ENCODE results near the gene PADI6. TPM values are rescaled to one million over a fixed set of nuclear protein-coding genes. Genes with fewer than 3 reads are reported as not detected.
A peak's percentile ranks its signal among the peaks of the same experiment; 100 is the strongest.

The PADI6 gene
- total and polyA plus RNA-seq, 9 of the 15 experiments (the other 6 are each of a cell fraction or from before 2014, with no cell fraction given), result not detected

- TF ChIP-seq MTA1 (IDR thresholded peaks at IDR 0.05; ENCODE audit: borderline replicate concordance) (no peak), RBFOX2 (IDR thresholded peaks at IDR 0.05; ENCODE audit: low read depth, low read length) (0 out of 2 replicates have a peak, but pooled peaks have one; percentile 9), NR2C1 (IDR thresholded peaks at IDR 0.05) (0 out of 2 replicates have a peak, but pooled peaks have one; percentile 32), NR2C1 (tag; IDR thresholded peaks at IDR 0.05) (no peak)
- Histone ChIP-seq H3K9ac (ENCODE audit: insufficient read depth in 1 of 2, low read depth in 2 of 2, low read length in 2 of 2) (no peak overlapping the region), H3K27ac (ENCODE audit: extremely low read depth, low read depth, low read length) (no peak overlapping the region), H3K4me1 (replicated peaks in 1 of 2; ENCODE audit: control insufficient read depth in 2 of 2, insufficient read depth in 2 of 2, low read length in 2 of 2) (peaks cover 0 to 18% of the 10 kb centered on the region in 2 experiments; a peak in 1 of 5 replicates), H3K27me3 (ENCODE audit: control insufficient read depth in 2 of 2, insufficient read depth in 2 of 2, low read length in 2 of 2) (no peaks in the 10 kb centered on the region), H3K4me3 (no peak overlapping the region), H3K79me2 (ENCODE audit: control insufficient read depth, insufficient read depth, low read length) (peaks cover 79% of the 10 kb centered on the region), H3K9me1 (ENCODE audit: control insufficient read depth, insufficient read depth, low read length) (peaks cover 5% of the 10 kb centered on the region), H3K36me3 (ENCODE audit: control insufficient read depth, insufficient read depth, low read length) (peaks cover 96% of the 10 kb centered on the region), H3K9me3 (replicated peaks; ENCODE audit: control insufficient read depth, insufficient read depth, low read depth, low read length) (no peaks in the 10 kb centered on the region), H2AFZ (ENCODE audit: low read depth, low read length) (no peak overlapping the region), H3K4me2 (ENCODE audit: insufficient read depth, low read length) (no peak overlapping the region), H4K20me1 (replicated peaks; ENCODE audit: control insufficient read depth, insufficient read depth, low read length) (peaks cover 33% of the 10 kb centered on the region)
- ATAC-seq (no peak), FAIRE-seq (no peak), DNase-seq (ENCODE audit: extremely low read depth in 1 of 4, low spot score in 3 of 4) (no peak)
- CTCF ChIA-PET (ENCODE audit: low intra/inter-chr PET ratio), result no interaction called here
- in situ Hi-C loops (cut with MboI) (no loop called here), intact Hi-C loops (cut with micrococcal nuclease) (no loop called here)
- POLR2A ChIA-PET, result interaction anchor here (1.4 to 2.2 kb wide), 2 partner anchors 10 to 12 kb away, joined by 6 to 7 read pairs; partner anchors contain the start of gene RCC2
- WGBS (ENCODE audit: insufficient coverage, low coverage, missing lambda C conversion rate), result 95% methylated on average over 9 of the region's 9 CpGs
- no TSS peak for BruUV-seq (replicated peaks)
Measured at GRCh38 chr1:17429183-17429582, 57.2 kb downstream of the PADI6 start.

- H3K27me3 ChIP-seq (ENCODE audit: control insufficient read depth in 2 of 2, insufficient read depth in 2 of 2, low read length in 2 of 2), result no peaks in the 10 kb centered on the region
- peaks cover 96% of the 10 kb centered on the region for H3K79me2 ChIP-seq (ENCODE audit: control insufficient read depth, insufficient read depth, low read length)
- intact Hi-C loops (cut with micrococcal nuclease) (no loop called here), in situ Hi-C loops (cut with MboI) (no loop called here)
- peaks cover 49% of the 10 kb centered on the region for H4K20me1 ChIP-seq (replicated peaks; ENCODE audit: control insufficient read depth, insufficient read depth, low read length)
- BruUV-seq (replicated peaks), result no TSS peak
- no peak overlapping the region for H3K4me2 ChIP-seq (ENCODE audit: insufficient read depth, low read length)
- peaks cover 12 to 37% of the 10 kb centered on the region in 2 experiments; a peak in 4 of 5 replicates for H3K4me1 ChIP-seq (replicated peaks in 1 of 2; ENCODE audit: control insufficient read depth in 2 of 2, insufficient read depth in 2 of 2, low read length in 2 of 2)
- peak; percentile 53; the same call in 1 of the 2 replicates for TF ChIP-seq POLR2G (IDR thresholded peaks at IDR 0.05; ENCODE audit: low read depth, low read length)
- TF ChIP-seq ZNF740 (CRISPR knock-in tag; IDR thresholded peaks at IDR 0.05), result no peak
- TF ChIP-seq ZNF740 (tag; IDR thresholded peaks at IDR 0.05), result no peak
- no peaks in the 10 kb centered on the region for H3K9me3 ChIP-seq (replicated peaks; ENCODE audit: control insufficient read depth, insufficient read depth, low read depth, low read length)
- peak overlapping the region in 1 of 2 experiments; percentile 53; a peak in 1 of 4 replicates for H3K9ac ChIP-seq (ENCODE audit: insufficient read depth in 1 of 2, low read depth in 2 of 2, low read length in 2 of 2)
- CTCF ChIA-PET (ENCODE audit: low intra/inter-chr PET ratio), result no interaction called here
- WGBS (ENCODE audit: insufficient coverage, low coverage, missing lambda C conversion rate), result 100% methylated on average over 3 of the region's 3 CpGs
- no peak overlapping the region for H3K4me3 ChIP-seq
- POLR2A ChIA-PET, result interaction anchor here (1.1 to 1.8 kb wide), 2 partner anchors 10 to 20 kb away, joined by 4 to 7 read pairs; no protein-coding TSS in a partner anchor
- DNase-seq (ENCODE audit: extremely low read depth in 1 of 4, low spot score in 3 of 4) (no peak), ATAC-seq (peak; percentile 6; the same call in 2 of the 3 replicates), FAIRE-seq (no peak)
- peaks cover 96% of the 10 kb centered on the region for H3K36me3 ChIP-seq (ENCODE audit: control insufficient read depth, insufficient read depth, low read length)
- no peak overlapping the region for H2AFZ ChIP-seq (ENCODE audit: low read depth, low read length)
- H3K9me1 ChIP-seq (ENCODE audit: control insufficient read depth, insufficient read depth, low read length), result peaks cover 5% of the 10 kb centered on the region
- H3K27ac ChIP-seq (ENCODE audit: extremely low read depth, low read depth, low read length), result no peak overlapping the region; the same call in 2 of the 3 replicates
Measured at GRCh38 chr1:17432412-17432811, 60.4 kb downstream of the PADI6 start.
